Uterus (tissue), 4 donors: Measurements from ENCODE around the gene E2F1. TPM values are rescaled to one million over a fixed set of nuclear protein-coding genes. Genes with fewer than 3 reads are reported as not detected.

Experiments
- DNase-seq, 2 donors: peaks; one replicate each; pipeline ENCODE4 v3.0.0-alpha.2; 2019 to 2020
- H3K27ac ChIP-seq, 2 donors: fragments of 200-600 bp; sonication (generic); 1 replicate in 1 of 2; 2 replicates in 1 of 2; pipeline ENCODE4 v1.5.1; 2016 to 2018
- H3K27me3 ChIP-seq, 2 donors: fragments of 200-600 bp; sonication (generic); one replicate each; pipeline ENCODE4 v1.5.1; 2018 to 2019; ENCODE audit warnings: control low read depth in 1 of 2
- H3K36me3 ChIP-seq, 2 donors: fragments of 200-600 bp; sonication (generic); one replicate each; pipeline ENCODE4 v1.5.1; 2019; ENCODE audit warnings: control low read depth in 1 of 2
- H3K4me1 ChIP-seq, 2 donors: fragments of 200-600 bp; sonication (generic); one replicate each; pipeline ENCODE4 v1.5.1; 2018 to 2019; ENCODE audit warnings: control low read depth in 1 of 2
- H3K4me3 ChIP-seq, 2 donors: fragments of 200-600 bp; sonication (generic); 1 replicate in 1 of 2; 2 replicates in 1 of 2; pipeline ENCODE4 v1.5.1; 2018 to 2019; ENCODE audit warnings: mild to moderate bottlenecking in 1 of 2
- H3K9me3 ChIP-seq, 2 donors: fragments of 200-600 bp; sonication (generic); one replicate each; pipeline ENCODE4 v1.5.1; 2019; ENCODE audit warnings: control low read depth in 1 of 2
- CTCF ChIP-seq, 4 experiments: fragments of 200-600 bp in 2 of 4; fragments of 450-650 bp in 2 of 4; sonication (generic) in 2 of 4; IDR thresholded peaks; one replicate each; pipeline ENCODE4 v1.5.1; 2016 to 2019; ENCODE audit warnings: antibody characterized with exemption in 4 of 4, mild to moderate bottlenecking in 2 of 4, moderate library complexity in 1 of 4
- POLR2A ChIP-seq, 2 donors: fragments of 450-650 bp; IDR thresholded peaks; one replicate each; pipeline ENCODE4 v1.6.1; 2016; ENCODE audit warnings: antibody characterized with exemption in 2 of 2, mild to moderate bottlenecking in 1 of 2, moderate library complexity in 1 of 2
- intact Hi-C: fragments of 100-400 bp; cut with DNase I; formaldehyde crosslinking; loops from one replicate; pipeline ENCODE4 v1.15.1; 2023; ENCODE audit warnings: low total_unique reads
- total RNA-seq, 4 donors: library from RNA; depleted of rRNA in 3 of 4; stranded (reverse); fragments of >200 nt in 3 of 4; gene quantifications; one replicate each; pipeline versions ENCODE4 v1.1.0 to v1.2.4, GENCODE V29; 2014 to 2023
- donor health status: DM: yes; HTN: yes; CAD: no.

Gene E2F1
- total RNA-seq, 4 donors from 2014 or later, result 0.51 to 7.3 (median 1.5) TPM; not detected in 1

DNA sequence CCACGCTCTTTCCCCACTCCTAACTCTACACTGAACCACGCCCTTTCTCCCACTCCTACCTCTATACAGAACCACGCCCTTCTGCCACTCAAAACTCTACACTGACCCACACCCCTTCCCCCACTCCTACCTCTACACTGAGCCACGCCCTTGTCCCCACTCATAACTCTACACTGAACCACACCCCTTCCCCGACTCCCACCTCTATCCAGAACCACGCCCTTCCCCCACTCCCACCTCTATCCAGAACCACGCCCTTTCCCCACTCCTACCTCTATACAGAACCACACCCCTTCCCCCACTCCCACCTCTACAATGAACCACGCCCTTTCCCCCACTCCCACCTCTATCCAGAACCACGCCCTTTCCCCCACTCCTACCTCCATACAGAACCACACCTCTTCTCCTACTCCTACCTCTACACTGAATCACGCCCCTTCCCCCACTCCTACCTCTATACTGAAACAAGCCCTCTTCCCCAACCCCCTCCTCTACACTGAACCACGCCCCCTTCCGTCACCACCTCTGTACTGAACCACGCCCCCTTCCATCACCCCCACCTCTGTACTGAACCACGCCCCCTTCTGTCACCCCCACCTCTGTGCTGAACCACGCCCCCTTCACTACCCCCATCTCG, 23.8 kb upstream of the E2F1 start:
- Histone ChIP-seq H3K9me3 (no peaks in the 10 kb centered on the region), H3K36me3 (no peaks in the 10 kb centered on the region), H3K4me3 (no peak overlapping the region), H3K27me3 (no peaks in the 10 kb centered on the region), H3K4me1 (no peaks in the 10 kb centered on the region), H3K27ac (no peak overlapping the region)
- no peak for TF ChIP-seq POLR2A (IDR thresholded peaks at IDR 0.05)
- no peak for TF ChIP-seq CTCF (IDR thresholded peaks at IDR 0.05)
- DNase-seq, result no peak
- intact Hi-C loops, result no loop called here

GRCh38 chr20:33709398-33709797, 23.2 kb upstream of the E2F1 start:
- H3K27me3 ChIP-seq, result no peaks in the 10 kb centered on the region
- no peaks in the 10 kb centered on the region for H3K4me1 ChIP-seq
- no peaks in the 10 kb centered on the region for H3K9me3 ChIP-seq
- no peak overlapping the region for H3K27ac ChIP-seq
- no peak overlapping the region for H3K4me3 ChIP-seq
- no peak for DNase-seq
- intact Hi-C loops, result no loop called here
- no peak for TF ChIP-seq CTCF (IDR thresholded peaks at IDR 0.05)
- TF ChIP-seq POLR2A (IDR thresholded peaks at IDR 0.05), result no peak
- H3K36me3 ChIP-seq, result no peaks in the 10 kb centered on the region

GRCh38 chr20:33707668-33708067, 21.5 kb upstream of the E2F1 start:
- DNase-seq, result no peak
- Histone ChIP-seq H3K4me3 (no peak overlapping the region), H3K27ac (no peak overlapping the region), H3K27me3 (no peaks in the 10 kb centered on the region), H3K4me1 (no peaks in the 10 kb centered on the region), H3K36me3 (no peaks in the 10 kb centered on the region), H3K9me3 (no peaks in the 10 kb centered on the region)
- TF ChIP-seq CTCF (IDR thresholded peaks at IDR 0.05), result no peak
- TF ChIP-seq POLR2A (IDR thresholded peaks at IDR 0.05), result no peak
- intact Hi-C loops, result no loop called here

DNA sequence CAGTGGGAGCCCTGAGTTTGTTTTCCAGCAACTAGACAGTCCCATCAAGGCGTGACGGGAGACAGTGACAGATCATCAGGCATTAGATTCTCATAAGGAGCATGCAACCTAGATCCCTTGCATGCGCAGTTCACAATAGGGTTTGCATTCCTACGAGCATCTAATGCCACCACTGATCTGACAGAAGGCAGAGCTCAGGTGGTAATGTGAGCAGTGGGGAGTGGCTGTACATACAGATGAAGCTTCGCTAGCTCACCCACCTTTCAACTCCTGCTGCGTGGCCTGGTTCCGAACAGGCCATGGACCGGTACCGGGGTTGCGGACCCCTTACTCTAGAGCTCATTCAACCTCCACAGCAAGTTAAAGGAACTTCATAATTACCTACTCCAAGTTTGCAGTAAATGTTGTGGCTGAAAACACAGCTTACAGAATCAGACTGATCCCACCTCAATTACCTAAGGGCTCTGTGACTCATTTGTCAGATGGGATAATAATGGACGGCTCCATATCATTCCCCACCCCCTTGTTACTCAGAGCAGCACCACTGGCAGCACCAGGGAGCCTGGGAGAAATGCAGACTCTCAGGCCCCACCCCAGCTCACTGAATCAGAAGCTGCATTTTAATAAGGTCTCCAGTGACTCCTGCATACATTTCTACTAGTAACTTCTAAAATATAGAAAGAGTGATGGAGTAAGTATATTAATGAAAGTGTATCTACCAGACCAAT, 18.2 kb upstream of the E2F1 start:
- Histone ChIP-seq H3K27ac (no peak overlapping the region), H3K4me3 (no peak overlapping the region), H3K36me3 (no peaks in the 10 kb centered on the region), H3K4me1 (no peaks in the 10 kb centered on the region), H3K9me3 (no peaks in the 10 kb centered on the region), H3K27me3 (no peaks in the 10 kb centered on the region)
- TF ChIP-seq POLR2A (IDR thresholded peaks at IDR 0.05), result no peak
- TF ChIP-seq CTCF (IDR thresholded peaks at IDR 0.05), result no peak
- no peak for DNase-seq
- intact Hi-C loops, result no loop called here

- intact Hi-C loops, result no loop called here
- Histone ChIP-seq H3K4me1 (no peaks in the 10 kb centered on the region), H3K9me3 (no peaks in the 10 kb centered on the region), H3K36me3 (no peaks in the 10 kb centered on the region), H3K4me3 (no peak overlapping the region), H3K27ac (no peak overlapping the region), H3K27me3 (no peaks in the 10 kb centered on the region)
- no peak for DNase-seq
- TF ChIP-seq CTCF (IDR thresholded peaks at IDR 0.05) (no peak), POLR2A (IDR thresholded peaks at IDR 0.05) (no peak)
Measured at GRCh38 chr20:33703498-33704137, 17.4 kb upstream of the E2F1 start.
